Mesenchymal stem cell (in vitro differentiated cells and primary cell): ENCODE results near the gene ACP4.
"Not testable (repeated sequence)": the region's sequence is repeated elsewhere in the genome, so short reads cannot be mapped to it uniquely, and the experiment has no call there.

Source experiments
- DNase-seq: peaks from one replicate; pipeline ENCODE4 v3.0.0-alpha.2; 2013
- H2AFZ ChIP-seq: one replicate; pipeline ENCODE4 v1.6.1; 2013; ENCODE audit warnings: low read depth, mild to moderate bottlenecking, control low read depth, inconsistent platforms, low read length, moderate library complexity
- H2AK5ac ChIP-seq: 2 replicates; pipeline ENCODE4 v1.6.1; 2013; ENCODE audit warnings: low read length, moderate library complexity, mild to moderate bottlenecking, inconsistent platforms; ENCODE audit not compliant: severe bottlenecking
- H2BK120ac ChIP-seq: one replicate; pipeline ENCODE4 v1.6.1; 2013; ENCODE audit warnings: low read depth, mild to moderate bottlenecking, inconsistent platforms, low read length, moderate library complexity
- H2BK12ac ChIP-seq, 2 experiments: one replicate each; pipeline ENCODE4 v1.6.1; 2013; ENCODE audit warnings: inconsistent platforms in 2 of 2, low read length in 2 of 2, mild to moderate bottlenecking in 2 of 2, moderate library complexity in 2 of 2, control low read depth in 1 of 2
- H2BK15ac ChIP-seq: one replicate; pipeline ENCODE4 v1.6.1; 2013; ENCODE audit warnings: mild to moderate bottlenecking, low read depth, inconsistent platforms; ENCODE audit not compliant: poor library complexity, severe bottlenecking
- H2BK5ac ChIP-seq: 2 replicates; pipeline ENCODE4 v1.6.1; 2013; ENCODE audit warnings: low read depth, mild to moderate bottlenecking, low read length, control low read depth, inconsistent platforms; ENCODE audit not compliant: poor library complexity, severe bottlenecking
- H3K14ac ChIP-seq, 2 experiments: one replicate each; pipeline ENCODE4 v1.6.1; 2013; ENCODE audit warnings: inconsistent platforms in 2 of 2, low read length in 2 of 2, control low read depth in 1 of 2, mild to moderate bottlenecking in 1 of 2, moderate library complexity in 1 of 2
- H3K18ac ChIP-seq, 2 experiments: one replicate each; pipeline ENCODE4 v1.6.1; 2013; ENCODE audit warnings: inconsistent platforms in 2 of 2, low read length in 2 of 2, control low read depth in 1 of 2, low read depth in 1 of 2, mild to moderate bottlenecking in 1 of 2
- H3K23ac ChIP-seq, 2 experiments: one replicate each; pipeline ENCODE4 v1.6.1; 2013; ENCODE audit warnings: inconsistent platforms in 2 of 2, low read length in 2 of 2, mild to moderate bottlenecking in 2 of 2, moderate library complexity in 2 of 2, control low read depth in 1 of 2
- H3K27ac ChIP-seq: 2 replicates; pipeline ENCODE4 v1.5.1; 2013; ENCODE audit warnings: mild to moderate bottlenecking, moderate library complexity, low read length, control low read depth, inconsistent platforms; ENCODE audit not compliant: poor library complexity, severe bottlenecking
- H3K27me3 ChIP-seq, 2 experiments: 2 replicates each; pipeline versions ENCODE4 v1.6.1 to v1.7.0; 2013; ENCODE audit warnings: low read length in 2 of 2, mild to moderate bottlenecking in 2 of 2, moderate library complexity in 2 of 2, control low read depth in 1 of 2, inconsistent platforms in 1 of 2; ENCODE audit not compliant: control insufficient read depth in 1 of 2, insufficient read depth in 1 of 2
- H3K36me3 ChIP-seq, 2 experiments: 2 replicates each; pipeline versions ENCODE4 v1.6.1 to v1.7.0; 2013; ENCODE audit warnings: low read length in 2 of 2, control low read depth in 1 of 2, inconsistent platforms in 1 of 2, low read depth in 1 of 2, mild to moderate bottlenecking in 1 of 2; ENCODE audit not compliant: insufficient read depth in 2 of 2, control insufficient read depth in 1 of 2
- H3K4ac ChIP-seq, 2 experiments: one replicate each; pipeline ENCODE4 v1.6.1; 2013; ENCODE audit warnings: inconsistent platforms in 2 of 2, low read length in 2 of 2, mild to moderate bottlenecking in 2 of 2, moderate library complexity in 2 of 2, control low read depth in 1 of 2, low read depth in 1 of 2
- H3K4me1 ChIP-seq: 2 replicates; pipeline ENCODE4 v1.6.1; 2013; ENCODE audit warnings: low read depth, low read length, control low read depth; ENCODE audit not compliant: control insufficient read depth, insufficient read depth
- H3K4me2 ChIP-seq: 2 replicates; pipeline ENCODE4 v1.6.1; 2013; ENCODE audit warnings: low read length, mild to moderate bottlenecking, inconsistent platforms; ENCODE audit not compliant: poor library complexity, severe bottlenecking
- H3K4me3 ChIP-seq, 2 experiments: 2 replicates each; pipeline versions ENCODE4 v1.5.1 to v1.7.0; 2013; ENCODE audit warnings: low read length in 2 of 2, mild to moderate bottlenecking in 2 of 2, control low read depth in 1 of 2, low read depth in 1 of 2; ENCODE audit not compliant: insufficient read depth in 1 of 2
- H3K79me1 ChIP-seq: replicated peaks from 2 replicates; pipeline ENCODE4 v1.6.1; 2013; ENCODE audit warnings: mild to moderate bottlenecking, control low read depth, low read length, inconsistent platforms; ENCODE audit not compliant: poor library complexity, severe bottlenecking
- H3K9ac ChIP-seq: 2 replicates; pipeline ENCODE4 v1.7.0; 2013; ENCODE audit warnings: mild to moderate bottlenecking, low read length, moderate library complexity
- H3K9me3 ChIP-seq: 2 replicates; pipeline ENCODE4 v1.7.0; 2013; ENCODE audit warnings: mild to moderate bottlenecking, low read length; ENCODE audit not compliant: control insufficient read depth
- H4K8ac ChIP-seq: one replicate; pipeline ENCODE4 v1.6.1; 2013; ENCODE audit warnings: inconsistent platforms, mild to moderate bottlenecking, low read length, moderate library complexity
- H4K91ac ChIP-seq: one replicate; pipeline ENCODE4 v1.6.1; 2013; ENCODE audit warnings: mild to moderate bottlenecking, low read length, inconsistent platforms
- WGBS: methylation state at CpG from one replicate; pipeline ENCODE4 v1.1.7; 2013; ENCODE audit warnings: mixed read lengths; 5-methylcytosine and 5-hydroxymethylcytosine counted together

Gene ACP4

DNA sequence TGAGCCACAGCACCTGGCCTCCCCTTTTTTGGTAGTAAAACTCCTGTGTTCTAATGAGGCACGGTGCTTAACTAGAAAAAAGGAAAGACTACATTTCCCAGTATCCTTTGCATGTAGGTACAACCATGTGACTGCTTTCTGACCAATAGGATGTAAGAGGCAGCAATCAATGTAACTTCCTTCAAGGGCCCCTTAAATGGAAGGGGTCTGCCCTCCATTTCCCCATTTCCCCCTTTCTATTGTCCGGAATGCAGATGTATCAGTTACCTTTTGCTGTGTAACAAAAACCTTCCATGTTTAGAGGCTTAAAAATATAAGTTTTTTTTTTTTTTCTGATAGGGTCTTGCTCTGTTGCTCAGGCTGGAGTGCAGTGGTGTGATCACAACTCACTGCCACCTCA, 17.7 kb upstream of the ACP4 start:
- H3K9ac ChIP-seq: no peak overlapping the region
- no peak overlapping the region for H2AK5ac ChIP-seq
- no peak overlapping the region for H2BK5ac ChIP-seq
- H3K79me1 ChIP-seq: no peaks in the 10 kb centered on the region
- no CpG with 5 or more reads among the region's 2 CpGs for WGBS
- H3K27ac ChIP-seq: no peak overlapping the region
- H3K23ac ChIP-seq: no peak overlapping the region
- no peak overlapping the region for H2BK15ac ChIP-seq
- H4K91ac ChIP-seq: no peak overlapping the region
- no peak overlapping the region for H2BK12ac ChIP-seq
- H2BK120ac ChIP-seq: no peak overlapping the region
- no peaks in the 10 kb centered on the region for H3K4me1 ChIP-seq
- no peak overlapping the region for H3K4me3 ChIP-seq
- H3K4me2 ChIP-seq: no peak overlapping the region
- H3K14ac ChIP-seq: no peak overlapping the region
- H3K18ac ChIP-seq: no peak overlapping the region
- peaks cover 5% of the 10 kb centered on the region for H3K9me3 ChIP-seq
- no peak overlapping the region for H3K4ac ChIP-seq
- no peaks in the 10 kb centered on the region for H3K36me3 ChIP-seq
- peaks cover 0 to 19% of the 10 kb centered on the region in 2 experiments for H3K27me3 ChIP-seq
- H2AFZ ChIP-seq: no peak overlapping the region
- no peak overlapping the region for H4K8ac ChIP-seq
- no peak for DNase-seq

DNA sequence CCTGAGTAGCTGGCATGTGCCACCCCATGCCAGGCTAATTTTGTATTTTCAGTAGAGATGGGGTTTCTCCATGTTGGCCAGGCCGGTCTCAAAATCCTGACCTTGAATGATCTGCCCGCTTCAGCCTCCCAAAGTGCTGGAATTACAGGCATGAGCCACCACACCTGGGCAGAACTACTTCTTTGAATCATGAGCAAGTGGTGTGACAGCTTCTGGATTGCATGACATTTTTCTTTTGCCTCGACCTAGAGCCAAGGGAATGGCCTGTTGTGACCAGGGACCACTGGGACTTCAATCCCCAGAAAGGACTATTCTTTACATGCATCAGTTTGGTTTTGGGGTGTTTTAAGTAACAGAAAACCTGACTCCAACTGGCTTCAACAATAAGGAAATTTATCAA, 17.3 kb upstream of the ACP4 start:
- 56% methylated on average over 3 of the region's 3 CpGs for WGBS
- not testable (repeated sequence) for H2BK15ac ChIP-seq, H3K23ac ChIP-seq, H3K4me1 ChIP-seq, H2AK5ac ChIP-seq, H4K8ac ChIP-seq, H2AFZ ChIP-seq, H3K9ac ChIP-seq, H3K36me3 ChIP-seq, DNase-seq, H4K91ac ChIP-seq, H3K14ac ChIP-seq, H2BK120ac ChIP-seq, H3K27ac ChIP-seq, H3K4me3 ChIP-seq, H3K9me3 ChIP-seq, H3K18ac ChIP-seq, H3K4ac ChIP-seq, H2BK12ac ChIP-seq, H3K4me2 ChIP-seq, H2BK5ac ChIP-seq, H3K79me1 ChIP-seq
- H3K27me3 ChIP-seq: peaks cover 0 to 23% of the 10 kb centered on the region in 2 experiments

DNA sequence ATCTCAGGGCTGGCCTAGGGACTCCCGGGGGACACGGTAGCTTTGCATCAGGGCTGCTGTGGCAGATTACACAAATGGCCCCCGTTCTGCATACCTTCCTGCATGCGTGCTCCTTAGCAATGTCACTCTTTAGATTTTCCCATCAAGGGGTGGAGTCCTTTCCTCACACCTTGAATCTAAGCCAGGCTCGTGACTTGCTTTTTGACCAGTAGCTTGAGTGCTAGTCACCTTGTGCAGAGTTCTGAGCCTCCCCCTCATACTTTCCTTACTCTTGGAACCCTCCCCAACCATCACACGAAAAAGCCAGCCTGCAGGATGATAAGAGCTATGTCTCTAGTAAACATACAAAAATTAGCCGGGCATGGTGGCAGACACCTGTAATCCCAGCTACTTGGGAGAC, 16.8 kb upstream of the ACP4 start:
- H3K9me3 ChIP-seq, H3K79me1 ChIP-seq, H3K4me2 ChIP-seq, H2BK5ac ChIP-seq, H3K4me3 ChIP-seq, H3K36me3 ChIP-seq, DNase-seq, H3K14ac ChIP-seq, H2AK5ac ChIP-seq, H2BK120ac ChIP-seq, H3K4ac ChIP-seq, H3K23ac ChIP-seq, H2AFZ ChIP-seq, H3K27ac ChIP-seq, H3K4me1 ChIP-seq, H3K18ac ChIP-seq, H4K91ac ChIP-seq, H2BK12ac ChIP-seq, H4K8ac ChIP-seq, H3K9ac ChIP-seq, H2BK15ac ChIP-seq: not testable (repeated sequence)
- 78% methylated on average over 7 of the region's 7 CpGs for WGBS
- peaks cover 0 to 28% of the 10 kb centered on the region in 2 experiments for H3K27me3 ChIP-seq

DNA sequence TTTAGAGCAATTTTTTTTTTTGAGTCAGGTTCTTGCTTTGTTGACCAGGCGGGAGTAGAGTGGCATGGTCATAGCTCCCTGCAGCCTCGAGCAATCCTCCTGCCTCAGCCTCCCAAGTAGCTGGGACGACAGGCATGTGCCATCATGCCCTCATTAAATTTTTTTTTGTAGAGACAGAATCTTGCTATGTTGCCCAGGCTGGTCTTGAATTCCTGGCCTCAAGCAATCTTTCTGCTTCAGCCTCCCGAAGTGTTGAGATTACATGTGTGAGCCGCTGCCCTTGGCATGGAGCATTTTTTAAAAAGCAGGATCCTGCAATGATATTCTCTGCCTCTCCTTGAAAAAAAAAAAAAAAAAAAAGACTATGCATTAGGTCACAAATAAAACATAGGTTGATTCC, 14.1 kb upstream of the ACP4 start:
- 74% methylated on average over 4 of the region's 5 CpGs for WGBS
- no peak overlapping the region for H2BK15ac ChIP-seq

More for the DNA sequence above, 14.1 kb upstream of the ACP4 start:
- Histone ChIP-seq H2BK5ac (no peak overlapping the region), H3K27ac (no peak overlapping the region), H4K91ac (no peak overlapping the region), H2AK5ac (no peak overlapping the region), H2BK120ac (no peak overlapping the region), H4K8ac (no peak overlapping the region), H3K27me3 (peaks cover 0 to 50% of the 10 kb centered on the region in 2 experiments), H2AFZ (no peak overlapping the region), H3K18ac (no peak overlapping the region), H3K4ac (no peak overlapping the region), H3K23ac (no peak overlapping the region), H3K9ac (no peak overlapping the region), H3K79me1 (no peaks in the 10 kb centered on the region), H3K4me3 (no peak overlapping the region), H3K4me2 (no peak overlapping the region), H2BK12ac (no peak overlapping the region), H3K14ac (no peak overlapping the region), H3K36me3 (no peaks in the 10 kb centered on the region), H3K4me1 (no peaks in the 10 kb centered on the region), H3K9me3 (peaks cover 5% of the 10 kb centered on the region)
- DNase-seq: no peak
